AG04449 (cell line): ENCODE results near the gene TNS1.

Experiments
- CTCF ChIA-PET: fragments of 350-600 bp; formaldehyde crosslinking; extraction: SDS; loops from one replicate; lab custom pipeline; 2021; ENCODE audit warnings: antibody characterized with exemption; lab: Yijun Ruan, JAX
- POLR2A ChIA-PET: fragments of 400-600, 350-600 bp; formaldehyde crosslinking; extraction: SDS; loops from one replicate; lab custom pipeline; 2020; ENCODE audit warnings: antibody characterized with exemption, inconsistent platforms; lab: Yijun Ruan, JAX
- DNase-seq: peaks from one replicate; pipeline ENCODE4 v3.0.0-alpha.2; 2010; ENCODE audit warnings: low read depth, low spot score
- H3K4me3 ChIP-seq: 2 replicates; pipeline ENCODE4 v1.5.1; 2011; ENCODE audit warnings: low read depth, mild to moderate bottlenecking, control low read depth, low read length
- TF ChIP-seq, protein P1 (sequence below): IDR thresholded peaks from one replicate; pipeline ENCODE4 v1.5.1; 2011; ENCODE audit warnings: mild to moderate bottlenecking, moderate library complexity, low read length, control low read depth, inconsistent platforms; ENCODE audit not compliant: insufficient read depth; ENCODE audit errors: missing control alignments

The TNS1 gene

DNA sequence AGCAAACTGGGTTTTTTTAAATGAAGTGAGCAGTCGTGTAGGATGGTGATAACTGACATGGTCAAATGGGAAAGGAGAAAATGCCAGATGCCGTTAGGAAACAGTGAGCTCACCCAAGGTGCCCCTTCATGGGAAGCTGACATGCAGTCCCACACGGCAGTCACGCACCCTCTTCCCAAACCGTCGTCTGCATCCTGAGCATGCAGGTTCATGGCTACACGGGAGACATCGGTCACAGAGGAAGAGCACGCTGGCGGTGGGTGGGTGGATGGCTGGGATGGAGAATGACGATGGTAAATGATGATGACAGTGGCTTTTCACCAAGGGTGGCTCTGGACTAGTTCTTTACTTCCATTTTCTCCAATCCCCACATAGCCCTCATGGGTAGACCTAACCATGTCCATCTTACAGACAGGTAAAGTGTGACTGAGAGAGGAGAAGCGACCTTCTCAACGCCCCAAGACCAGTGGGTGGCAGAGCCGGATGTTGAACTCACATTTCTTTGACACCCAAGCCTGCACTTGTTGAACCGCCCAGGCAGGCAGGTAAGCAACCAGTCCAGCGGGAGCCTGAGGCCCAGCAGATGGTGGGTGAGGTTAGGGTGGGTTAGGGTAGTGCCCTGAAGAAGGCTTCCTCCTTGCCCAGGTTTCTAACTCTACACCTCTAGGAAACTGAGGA is 44.5 kb downstream of the TNS1 start:
- ChIA-PET CTCF (interaction anchor here (0.7 to 1.2 kb wide), 2 partner anchors 12 to 59 kb away, joined by 3 read pairs; no protein-coding TSS in a partner anchor), POLR2A (no interaction called here)
- H3K4me3 ChIP-seq = no peak overlapping the region
- DNase-seq = no peak
- TF ChIP-seq, protein P1, sequence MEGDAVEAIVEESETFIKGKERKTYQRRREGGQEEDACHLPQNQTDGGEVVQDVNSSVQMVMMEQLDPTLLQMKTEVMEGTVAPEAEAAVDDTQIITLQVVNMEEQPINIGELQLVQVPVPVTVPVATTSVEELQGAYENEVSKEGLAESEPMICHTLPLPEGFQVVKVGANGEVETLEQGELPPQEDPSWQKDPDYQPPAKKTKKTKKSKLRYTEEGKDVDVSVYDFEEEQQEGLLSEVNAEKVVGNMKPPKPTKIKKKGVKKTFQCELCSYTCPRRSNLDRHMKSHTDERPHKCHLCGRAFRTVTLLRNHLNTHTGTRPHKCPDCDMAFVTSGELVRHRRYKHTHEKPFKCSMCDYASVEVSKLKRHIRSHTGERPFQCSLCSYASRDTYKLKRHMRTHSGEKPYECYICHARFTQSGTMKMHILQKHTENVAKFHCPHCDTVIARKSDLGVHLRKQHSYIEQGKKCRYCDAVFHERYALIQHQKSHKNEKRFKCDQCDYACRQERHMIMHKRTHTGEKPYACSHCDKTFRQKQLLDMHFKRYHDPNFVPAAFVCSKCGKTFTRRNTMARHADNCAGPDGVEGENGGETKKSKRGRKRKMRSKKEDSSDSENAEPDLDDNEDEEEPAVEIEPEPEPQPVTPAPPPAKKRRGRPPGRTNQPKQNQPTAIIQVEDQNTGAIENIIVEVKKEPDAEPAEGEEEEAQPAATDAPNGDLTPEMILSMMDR = no peak

- DNase-seq = no peak
- no peak overlapping the region for H3K4me3 ChIP-seq
- POLR2A ChIA-PET = interaction anchor here (1.3 kb wide), 2 partner anchors 13 to 14 kb away, joined by 3 read pairs; no protein-coding TSS in a partner anchor
- TF ChIP-seq, protein P1 = no peak
- CTCF ChIA-PET = interaction anchor here (0.8 to 1.4 kb wide), 5 partner anchors 9 to 37 kb away, joined by 3 to 4 read pairs (median 3); no protein-coding TSS in a partner anchor
Measured at GRCh38 chr2:217956586-217957457, 46.0 kb downstream of the TNS1 start.

- H3K4me3 ChIP-seq = no peak overlapping the region
- TF ChIP-seq, protein P1 = no peak
- CTCF ChIA-PET = interaction anchor here (1.3 kb wide), 1 partner anchor 38 kb away, joined by 3 read pairs; no protein-coding TSS in a partner anchor
- POLR2A ChIA-PET = interaction anchor here (1.3 kb wide), 1 partner anchor 14 kb away, joined by 3 read pairs; no protein-coding TSS in a partner anchor
- DNase-seq = no peak
Measured at GRCh38 chr2:217955881-217956493, 46.8 kb downstream of the TNS1 start.

GRCh38 chr2:217954971-217955740 is 47.6 kb downstream of the TNS1 start:
- ChIA-PET CTCF (interaction anchor here (3.1 kb wide), 1 partner anchor 11 kb away, joined by 10 read pairs; no protein-coding TSS in a partner anchor), POLR2A (no interaction called here)
- no peak overlapping the region for H3K4me3 ChIP-seq
- TF ChIP-seq, protein P1 = no peak
- DNase-seq = no peak

- POLR2A ChIA-PET = interaction anchor here (2.7 kb wide), 1 partner anchor 11 kb away, joined by 13 read pairs; no protein-coding TSS in a partner anchor
- no peak for DNase-seq
- no peak overlapping the region for H3K4me3 ChIP-seq
- TF ChIP-seq, protein P1 = no peak
- CTCF ChIA-PET = interaction anchor here (1.0 to 3.1 kb wide), 3 partner anchors 10 to 39 kb away, joined by 3 to 10 read pairs (median 3); no protein-coding TSS in a partner anchor
Measured at GRCh38 chr2:217954469-217954868, 48.3 kb downstream of the TNS1 start.
